T-helper 1 cell treated with Interleukin-12 subunit alpha and Interleukin-12 subunit beta and Interleukin-4 antibody, amounts not matched to agents 30 μg/mL and 1 μg/mL, for 36 hours (primary cell): ENCODE measurements around the gene LIPT2.
A peak's percentile ranks its signal among the peaks of the same experiment; 100 is the strongest.
"Not testable (repeated sequence)": the region's sequence is repeated elsewhere in the genome, so short reads cannot be mapped to it uniquely, and the experiment has no call there.

Source experiments
- H3K27ac Mint-ChIP-seq: one replicate; pipeline ENCODE4 v1.8.0; 2021; ENCODE audit warnings: mild to moderate bottlenecking, mixed read lengths
- H3K27me3 Mint-ChIP-seq: one replicate; pipeline ENCODE4 v1.8.0; 2021; ENCODE audit warnings: low read depth, mixed read lengths
- H3K36me3 Mint-ChIP-seq: one replicate; pipeline ENCODE4 v1.8.0; 2021; ENCODE audit warnings: low read depth, mixed read lengths
- H3K4me1 Mint-ChIP-seq: one replicate; pipeline ENCODE4 v1.8.0; 2021; ENCODE audit warnings: low read depth, mixed read lengths
- H3K4me3 Mint-ChIP-seq: one replicate; pipeline ENCODE4 v1.8.0; 2021; ENCODE audit warnings: mild to moderate bottlenecking, moderate library complexity, mixed read lengths
- H3K9me3 Mint-ChIP-seq: one replicate; pipeline ENCODE4 v1.8.0; 2021; ENCODE audit warnings: mixed read lengths

The LIPT2 gene

DNA sequence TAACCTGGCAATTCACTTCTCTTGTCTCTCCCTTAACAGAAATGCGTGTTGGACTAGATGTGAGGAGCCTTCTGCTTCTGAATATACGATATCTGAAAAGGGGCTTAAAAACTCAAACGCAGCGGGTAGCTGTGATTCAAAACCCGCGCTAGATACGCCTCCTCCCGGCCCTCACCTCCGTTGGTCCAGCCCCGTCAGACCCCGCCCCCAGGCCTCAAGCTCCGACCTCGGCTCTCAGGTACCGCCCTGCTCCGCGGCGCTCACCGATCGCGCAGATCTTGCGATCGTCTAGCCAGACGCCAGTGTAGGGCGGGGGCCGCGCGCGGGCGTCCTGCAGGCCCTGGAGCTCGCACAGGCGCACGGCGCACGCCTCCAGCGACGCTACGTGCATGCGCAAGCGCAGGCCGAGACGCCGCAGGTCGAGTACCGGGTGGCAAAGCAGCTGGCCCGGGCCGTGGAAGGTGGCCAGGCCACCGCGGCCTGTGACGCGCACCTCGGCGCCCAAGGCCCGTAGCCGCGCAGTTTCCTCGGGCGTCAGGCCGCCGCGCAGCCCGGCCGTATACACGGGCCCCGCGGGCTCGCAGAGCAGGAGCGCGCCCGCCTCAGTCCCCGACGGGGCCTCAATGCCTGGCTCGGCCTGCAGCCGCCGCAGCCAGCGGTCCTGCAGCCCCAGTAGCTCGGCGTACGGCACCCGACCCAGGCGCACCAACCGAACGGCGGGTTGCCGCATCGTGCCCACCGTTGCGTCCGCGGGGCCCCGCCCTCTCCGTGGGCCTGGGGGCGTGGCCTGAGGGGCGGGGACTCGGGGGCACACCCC is at the start of gene LIPT2:
Gene LIPT2 (minus strand): TSS at position 751 of the 817 bp plus-strand sequence. CDS start 21 bp downstream, at position 730.
- H3K27ac Mint-ChIP-seq, result peak within 1 kb of the TSS; percentile 72
- H3K36me3 Mint-ChIP-seq, result no peaks in the 10 kb centered on the region
- peaks cover 5% of the 10 kb centered on the region for H3K27me3 Mint-ChIP-seq
- H3K4me3 Mint-ChIP-seq, result peak within 1 kb of the TSS; percentile 83
- H3K9me3 Mint-ChIP-seq, result no peaks in the 10 kb centered on the region
- H3K4me1 Mint-ChIP-seq, result peaks cover 14% of the 10 kb centered on the region

DNA sequence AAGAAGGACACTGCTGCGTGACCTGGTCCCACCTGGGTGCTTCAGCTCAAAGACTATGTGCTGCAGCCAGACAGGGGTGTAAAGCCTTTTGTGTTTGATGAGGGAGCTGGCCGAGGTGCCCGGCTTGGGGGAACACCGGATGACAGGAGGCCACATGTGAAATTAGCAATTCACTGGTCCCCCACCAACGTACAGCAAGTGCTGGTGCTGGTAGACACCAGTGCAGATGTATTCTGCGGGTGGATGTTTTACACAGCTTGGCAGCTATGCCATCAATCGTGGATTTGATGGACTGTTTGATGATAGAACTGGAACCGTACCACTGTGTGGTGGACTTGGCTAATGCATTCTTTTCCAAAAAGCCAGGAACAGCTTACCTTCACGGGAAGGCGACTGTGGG is 47.9 kb upstream of the LIPT2 start:
- Mint-ChIP-seq H3K36me3 (no peaks in the 10 kb centered on the region), H3K4me1 (no peaks in the 10 kb centered on the region), H3K27me3 (no peaks in the 10 kb centered on the region), H3K4me3 (no peak overlapping the region), H3K27ac (no peak overlapping the region), H3K9me3 (peaks cover 22% of the 10 kb centered on the region)

GRCh38 chr11:74540270-74540669 is 46.7 kb upstream of the LIPT2 start:
- Mint-ChIP-seq H3K4me3 (no peak overlapping the region), H3K27me3 (no peaks in the 10 kb centered on the region)

GRCh38 chr11:74538680-74539079 is 45.2 kb upstream of the LIPT2 start:
- Mint-ChIP-seq H3K27ac (no peak overlapping the region), H3K4me3 (no peak overlapping the region), H3K4me1 (no peaks in the 10 kb centered on the region), H3K27me3 (no peaks in the 10 kb centered on the region), H3K9me3 (peaks cover 14% of the 10 kb centered on the region), H3K36me3 (no peaks in the 10 kb centered on the region)

More at GRCh38 chr11:74540270-74540669, 46.7 kb upstream of the LIPT2 start:
- Mint-ChIP-seq H3K27ac (no peak overlapping the region), H3K9me3 (peaks cover 22% of the 10 kb centered on the region), H3K4me1 (no peaks in the 10 kb centered on the region), H3K36me3 (no peaks in the 10 kb centered on the region)

GRCh38 chr11:74535371-74536160 is 42.0 kb upstream of the LIPT2 start:
- Mint-ChIP-seq H3K27me3 (peaks cover 5% of the 10 kb centered on the region), H3K27ac (no peak overlapping the region), H3K4me3 (no peak overlapping the region), H3K36me3 (no peaks in the 10 kb centered on the region), H3K9me3 (peaks cover 14% of the 10 kb centered on the region), H3K4me1 (no peaks in the 10 kb centered on the region)

DNA sequence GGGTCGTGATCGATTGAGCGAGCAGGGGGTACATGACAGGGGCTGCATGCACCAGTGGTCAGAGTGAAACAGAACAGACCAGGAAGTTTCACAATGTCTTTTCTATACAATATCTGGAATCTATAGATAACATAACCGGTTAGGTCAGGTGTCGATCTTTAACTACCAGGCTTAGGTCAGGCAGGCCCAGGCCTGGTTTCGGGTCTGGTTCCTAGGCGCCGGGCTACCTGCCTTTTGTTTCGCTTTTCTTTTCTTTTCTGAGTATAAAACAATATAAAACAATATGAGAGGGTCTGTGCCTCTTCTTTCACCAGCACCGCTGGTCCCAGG is 41.4 kb upstream of the LIPT2 start:
- H3K4me1 Mint-ChIP-seq, H3K36me3 Mint-ChIP-seq, H3K27me3 Mint-ChIP-seq, H3K27ac Mint-ChIP-seq, H3K4me3 Mint-ChIP-seq: not testable (repeated sequence)
- H3K9me3 Mint-ChIP-seq, result peaks cover 14% of the 10 kb centered on the region

DNA sequence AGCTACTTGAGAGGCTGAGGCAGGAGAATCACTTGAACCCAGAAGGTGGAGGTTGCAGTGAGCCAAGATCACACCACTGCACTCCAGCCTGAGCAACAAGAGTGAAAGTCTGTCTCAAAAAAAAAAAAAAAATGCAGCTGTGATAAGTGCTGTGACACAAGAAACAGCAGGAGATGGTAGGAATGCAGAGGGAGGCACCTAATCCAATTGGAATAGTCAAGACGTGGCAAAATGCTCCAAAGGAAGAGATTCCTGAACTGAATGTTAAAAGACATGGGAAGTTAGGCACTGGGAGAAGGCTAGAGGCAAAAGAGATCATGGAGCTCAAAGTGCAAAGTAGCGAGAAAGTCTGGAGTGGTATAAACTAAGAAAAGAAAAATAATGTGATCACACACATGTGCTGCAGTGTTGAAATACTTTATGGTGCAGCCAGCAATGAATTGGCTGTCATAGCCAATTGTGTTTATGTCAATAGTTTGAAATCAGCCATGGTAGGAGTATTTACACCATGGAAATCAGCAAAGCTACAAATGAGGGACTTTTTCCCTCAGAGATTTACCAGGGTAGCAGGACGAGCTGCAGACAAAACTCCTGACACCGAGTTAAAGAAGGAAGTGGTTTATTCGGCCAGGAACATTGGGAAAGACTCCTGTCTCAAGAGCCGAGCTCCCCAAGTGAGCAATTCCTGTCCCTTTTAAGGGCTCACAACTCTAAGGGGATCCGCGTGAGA is 40.9 kb upstream of the LIPT2 start:
- Mint-ChIP-seq H3K4me1 (no peaks in the 10 kb centered on the region), H3K36me3 (no peaks in the 10 kb centered on the region), H3K4me3 (no peak overlapping the region), H3K27me3 (peaks cover 10% of the 10 kb centered on the region), H3K27ac (no peak overlapping the region), H3K9me3 (peaks cover 14% of the 10 kb centered on the region)

- Mint-ChIP-seq H3K36me3 (no peaks in the 10 kb centered on the region), H3K9me3 (peaks cover 10% of the 10 kb centered on the region), H3K4me3 (no peak overlapping the region)
These were observed 39.9 kb upstream of the LIPT2 start for GRCh38 chr11:74533421-74533820.

DNA sequence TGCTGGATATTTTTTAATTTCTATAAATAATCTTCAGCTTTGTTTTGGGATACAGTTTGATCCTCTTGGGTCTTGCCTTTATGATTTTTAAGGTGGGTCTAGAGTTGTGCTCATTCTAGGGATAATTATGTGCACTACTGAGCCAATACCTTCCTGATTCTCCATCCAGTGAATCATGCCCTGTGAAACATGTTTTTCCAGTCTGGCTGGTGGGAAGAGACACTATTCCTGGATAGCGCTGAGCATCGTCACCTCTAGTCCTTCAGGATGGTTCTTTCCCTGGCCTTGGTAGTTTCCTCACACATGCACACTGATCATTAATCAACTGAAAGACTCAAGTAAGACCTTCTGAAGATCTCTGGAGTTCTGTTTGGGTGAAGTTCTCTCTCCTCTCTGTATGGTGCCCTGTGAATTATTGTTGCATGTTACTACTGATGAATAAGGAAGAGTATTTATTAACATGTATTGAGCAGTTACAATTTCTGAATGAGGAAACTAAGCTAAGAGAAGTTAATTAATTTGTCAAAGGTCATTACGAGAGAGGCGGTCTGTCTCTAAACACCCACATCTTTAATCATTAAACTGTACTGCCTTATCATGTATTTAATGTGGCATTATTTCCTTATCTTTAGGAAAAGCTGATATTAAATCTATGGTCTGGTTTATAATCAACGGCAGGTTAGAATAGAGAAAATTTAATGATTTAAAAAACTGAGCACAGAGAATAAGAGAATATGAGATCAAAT is 39.1 kb upstream of the LIPT2 start:
- Mint-ChIP-seq H3K36me3 (no peaks in the 10 kb centered on the region), H3K27me3 (peaks cover 14% of the 10 kb centered on the region), H3K27ac (no peak overlapping the region), H3K4me3 (no peak overlapping the region), H3K4me1 (no peaks in the 10 kb centered on the region), H3K9me3 (peaks cover 5% of the 10 kb centered on the region)

More at GRCh38 chr11:74533421-74533820, 39.9 kb upstream of the LIPT2 start:
- H3K27me3 Mint-ChIP-seq, result peaks cover 14% of the 10 kb centered on the region
- H3K27ac Mint-ChIP-seq, result no peak overlapping the region
- no peaks in the 10 kb centered on the region for H3K4me1 Mint-ChIP-seq

DNA sequence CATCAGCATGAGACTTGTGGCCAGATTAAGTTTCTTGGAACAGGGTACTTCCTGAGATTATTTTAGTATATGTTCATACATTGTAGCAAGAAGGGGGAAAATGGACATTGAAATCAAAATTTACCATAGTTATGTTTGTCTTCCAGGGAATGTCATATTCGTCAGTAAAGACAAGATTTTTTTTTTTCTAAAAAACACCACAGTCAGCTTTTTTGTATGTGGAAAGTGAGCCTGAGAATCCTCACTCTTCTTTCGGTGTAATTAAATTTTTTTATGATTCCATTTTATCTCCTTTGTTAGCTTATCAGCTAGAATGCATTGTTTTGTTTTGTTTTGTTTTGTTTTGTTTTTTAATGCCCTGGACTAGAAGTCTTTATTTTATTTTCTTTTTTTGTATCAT is 31.5 kb upstream of the LIPT2 start:
- Mint-ChIP-seq H3K4me1 (no peaks in the 10 kb centered on the region), H3K27ac (no peak overlapping the region), H3K9me3 (no peaks in the 10 kb centered on the region), H3K36me3 (no peaks in the 10 kb centered on the region), H3K4me3 (no peak overlapping the region), H3K27me3 (peaks cover 22% of the 10 kb centered on the region)

DNA sequence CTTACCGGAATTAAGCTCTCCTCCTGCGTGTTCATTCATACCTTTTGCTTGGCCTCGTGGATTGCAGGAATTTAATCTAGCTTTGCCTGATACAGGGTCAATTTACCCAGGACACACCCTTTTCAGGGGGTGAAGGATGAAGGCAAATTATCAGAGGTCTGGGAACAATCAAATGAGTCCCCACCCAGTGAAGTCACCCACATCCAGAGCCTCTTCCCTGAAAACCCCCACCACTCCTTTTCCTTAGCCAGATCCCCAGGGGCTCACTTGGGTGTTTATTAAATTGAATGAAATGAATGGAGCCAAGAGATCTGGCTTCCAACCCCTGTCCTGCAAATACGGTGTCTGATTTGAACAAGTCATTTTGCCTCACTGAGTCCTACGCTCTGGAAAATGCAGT is 31.0 kb upstream of the LIPT2 start:
- Mint-ChIP-seq H3K4me3 (no peak overlapping the region), H3K9me3 (no peaks in the 10 kb centered on the region), H3K27ac (no peak overlapping the region), H3K36me3 (no peaks in the 10 kb centered on the region), H3K4me1 (no peaks in the 10 kb centered on the region), H3K27me3 (peaks cover 21% of the 10 kb centered on the region)

- Mint-ChIP-seq H3K27ac (no peak overlapping the region), H3K4me3 (no peak overlapping the region), H3K27me3 (peaks cover 17% of the 10 kb centered on the region), H3K36me3 (no peaks in the 10 kb centered on the region), H3K9me3 (no peaks in the 10 kb centered on the region), H3K4me1 (no peaks in the 10 kb centered on the region)
These were observed 29.3 kb upstream of the LIPT2 start for GRCh38 chr11:74522776-74523175.

GRCh38 chr11:74521666-74522252 is 28.2 kb upstream of the LIPT2 start:
- Mint-ChIP-seq H3K27ac (no peak overlapping the region), H3K4me3 (no peak overlapping the region), H3K36me3 (no peaks in the 10 kb centered on the region), H3K27me3 (peaks cover 27% of the 10 kb centered on the region), H3K4me1 (no peaks in the 10 kb centered on the region), H3K9me3 (no peaks in the 10 kb centered on the region)
